GM21576 (cell line): ENCODE measurements around the gene DERL3.

Experiments
- ATAC-seq: cut with Tn5 transposase; IDR thresholded peaks from one replicate; pipeline ENCODE4 v1.9.1; 2021; ENCODE audit warnings: mild to moderate bottlenecking, moderate library complexity; ENCODE audit not compliant: unreplicated experiment

Gene DERL3

DNA sequence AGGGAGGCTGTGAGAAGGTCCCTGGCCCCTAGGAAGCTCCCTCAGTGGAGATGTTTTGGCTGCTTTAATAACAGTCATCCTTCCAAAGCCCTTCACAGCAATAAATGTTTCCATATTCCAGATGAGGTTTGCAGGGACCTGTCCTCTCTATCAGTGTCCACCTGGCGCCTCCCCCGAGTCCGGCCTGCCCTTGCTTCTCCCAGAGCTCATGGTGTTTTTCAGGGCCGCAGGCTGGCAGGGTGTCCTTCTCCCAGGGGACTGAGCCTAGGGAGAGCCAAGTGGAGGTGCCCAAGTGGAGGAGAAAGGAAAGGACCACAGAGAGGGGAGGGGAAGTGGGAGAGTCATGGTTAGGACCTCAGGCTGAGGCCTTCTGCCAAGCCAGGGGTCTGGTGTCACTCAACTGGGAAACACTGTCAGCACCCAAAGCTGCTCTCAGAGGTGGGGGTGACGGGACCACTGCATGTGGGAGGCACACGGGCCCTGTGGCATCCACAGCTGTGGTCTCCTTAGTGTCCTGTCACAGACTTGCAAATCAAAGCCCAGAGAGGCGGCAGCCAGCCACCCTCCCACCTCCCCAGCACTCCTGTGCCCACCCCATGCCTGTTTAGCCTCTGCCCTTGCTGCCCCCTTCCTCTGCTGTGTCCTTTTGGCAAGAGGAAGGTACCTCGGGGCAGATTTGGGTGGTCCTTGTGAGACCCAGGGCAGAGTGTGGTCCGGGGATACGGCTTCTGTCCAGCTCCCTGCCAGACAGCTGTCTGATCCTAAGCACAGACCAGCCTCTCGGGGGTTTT, 6.4 kb downstream of the DERL3 start:
- no peak for ATAC-seq

DNA sequence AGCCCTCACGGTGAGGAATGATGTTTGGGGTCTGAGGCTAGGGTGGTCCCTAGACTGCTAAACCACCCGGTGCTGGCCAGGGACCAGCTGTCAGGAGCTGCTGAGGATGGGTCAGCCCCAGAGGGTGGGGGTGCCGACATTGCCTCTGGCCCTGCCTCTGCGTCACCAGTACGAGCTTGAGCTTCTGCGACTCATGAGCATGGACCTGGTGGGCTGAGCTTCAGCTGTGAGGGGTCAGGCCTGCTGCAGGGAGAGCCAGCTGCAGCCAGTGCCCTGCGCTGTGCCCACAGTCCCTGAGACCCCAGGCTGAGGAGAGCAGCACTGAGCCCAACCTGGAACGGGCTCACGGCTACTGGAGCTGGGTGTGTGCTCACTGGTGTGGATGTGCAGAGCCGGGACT, 7.0 kb downstream of the DERL3 start:
- no peak for ATAC-seq

DNA sequence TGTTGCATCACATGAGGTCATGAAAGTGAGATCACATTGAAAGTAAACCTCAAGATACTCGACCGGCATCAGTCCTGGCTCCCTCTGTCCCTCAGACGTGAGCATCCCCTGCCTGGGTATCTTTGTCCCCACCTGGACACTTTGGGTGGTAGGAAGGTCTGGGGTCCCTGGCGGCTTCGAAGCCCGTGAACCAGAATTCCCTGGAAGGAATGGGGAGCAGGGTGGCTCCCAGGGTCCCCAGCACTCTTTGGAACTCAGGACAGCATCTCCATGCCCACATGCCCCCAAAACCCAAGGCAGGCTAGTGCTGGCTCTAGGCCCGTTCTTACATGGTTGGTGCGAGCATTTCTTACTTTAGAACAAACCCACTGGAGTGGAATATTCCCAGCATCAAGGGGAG, 7.5 kb downstream of the DERL3 start:
- ATAC-seq: no peak

DNA sequence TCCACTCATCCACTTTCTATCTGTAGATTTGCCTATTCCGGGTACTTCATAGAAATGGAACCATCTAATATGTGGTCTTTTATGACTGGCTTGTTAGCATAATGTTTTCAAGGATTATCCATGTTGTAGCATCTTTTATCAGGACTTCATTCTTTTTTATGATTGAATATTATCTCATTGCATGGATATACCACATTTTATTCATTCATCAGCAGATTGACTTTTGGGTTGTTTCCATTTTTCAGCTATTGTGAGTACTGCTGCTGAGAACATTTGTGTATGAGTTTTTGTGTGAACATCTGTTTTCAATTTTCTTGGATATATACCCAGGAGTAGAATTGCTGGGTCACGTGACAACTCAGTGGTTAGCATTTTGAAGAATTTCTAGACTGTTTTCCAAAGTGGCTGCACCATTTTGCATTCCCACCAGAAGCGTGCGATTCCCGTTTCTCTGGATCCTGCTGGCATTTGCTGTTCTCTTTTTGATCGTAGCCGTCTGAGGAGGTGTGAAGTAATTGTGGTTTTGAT, 8.9 kb downstream of the DERL3 start:
- no peak for ATAC-seq

DNA sequence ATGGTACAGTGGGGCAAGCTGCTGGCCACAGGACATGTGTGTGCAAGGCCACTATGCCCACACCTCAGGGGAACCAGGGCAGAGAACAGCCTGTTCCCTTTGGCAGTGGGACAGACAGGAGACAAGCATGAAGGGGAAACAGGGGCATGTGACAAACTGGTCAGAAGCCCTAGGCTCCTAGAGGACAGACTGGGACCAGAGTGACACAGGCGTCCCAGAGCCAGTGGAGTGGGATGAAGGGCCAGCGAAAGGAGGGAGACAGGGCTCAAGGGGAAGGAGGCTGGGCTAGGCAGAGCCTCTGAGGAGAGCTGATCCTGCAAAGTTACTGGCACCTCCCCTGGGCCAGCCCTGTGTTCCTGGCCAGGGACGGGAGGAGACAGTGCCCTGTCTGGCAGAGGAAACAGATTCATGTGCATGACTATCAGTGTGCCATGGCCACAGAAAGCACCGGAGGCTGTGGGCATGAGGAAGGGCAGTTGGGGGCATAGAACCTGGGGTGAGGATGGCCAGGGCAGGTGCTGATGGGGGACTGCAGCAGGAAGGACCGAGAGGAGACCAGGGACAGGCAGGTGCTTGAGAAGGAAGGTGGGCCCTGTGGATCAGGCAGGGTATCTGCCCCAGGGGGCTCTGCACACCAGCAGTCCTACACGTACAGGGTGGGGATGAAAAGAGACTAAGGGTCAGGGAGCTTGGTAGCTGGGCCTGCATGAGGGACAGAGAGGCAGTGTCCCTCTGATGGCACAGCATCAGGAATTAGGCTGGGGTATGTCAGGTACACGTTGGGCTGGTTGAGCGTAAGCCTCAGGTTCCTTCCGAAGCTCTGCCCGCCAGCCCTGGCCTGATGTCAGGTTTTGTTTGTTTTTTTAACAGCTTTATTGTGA, 9.8 kb downstream of the DERL3 start:
- ATAC-seq: no peak

DNA sequence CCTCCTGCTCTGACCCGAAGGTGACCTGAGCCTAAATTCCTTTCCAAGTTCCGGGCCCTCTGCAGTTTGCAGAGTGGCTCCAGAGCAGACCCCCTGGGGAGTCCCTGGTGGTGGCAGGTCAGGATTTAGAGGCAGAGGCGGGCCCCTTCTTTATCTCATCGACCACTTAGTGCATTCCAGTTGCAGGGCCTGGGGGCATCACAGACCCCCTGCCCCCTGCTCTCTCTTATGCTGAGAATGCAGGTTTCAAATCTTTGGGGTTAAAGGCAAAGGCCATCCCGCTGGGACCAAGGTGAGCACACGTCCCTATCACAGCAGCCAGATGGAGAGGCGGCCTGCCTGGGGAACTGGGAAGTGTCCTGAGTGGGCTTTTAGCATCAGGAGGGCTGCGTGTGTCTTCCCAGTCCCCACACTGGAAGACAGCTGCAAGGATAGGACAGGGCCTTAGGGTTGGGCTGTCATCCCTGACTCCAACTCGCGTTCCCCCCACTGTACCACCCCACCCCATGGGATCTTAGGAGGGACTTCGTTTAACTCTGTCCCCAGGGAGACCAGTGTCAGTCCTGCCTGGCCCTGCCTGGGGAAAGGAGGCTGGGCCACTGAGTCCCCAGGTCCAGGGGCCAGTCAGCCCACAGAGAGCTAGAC, 11.3 kb downstream of the DERL3 start:
- ATAC-seq: no peak

DNA sequence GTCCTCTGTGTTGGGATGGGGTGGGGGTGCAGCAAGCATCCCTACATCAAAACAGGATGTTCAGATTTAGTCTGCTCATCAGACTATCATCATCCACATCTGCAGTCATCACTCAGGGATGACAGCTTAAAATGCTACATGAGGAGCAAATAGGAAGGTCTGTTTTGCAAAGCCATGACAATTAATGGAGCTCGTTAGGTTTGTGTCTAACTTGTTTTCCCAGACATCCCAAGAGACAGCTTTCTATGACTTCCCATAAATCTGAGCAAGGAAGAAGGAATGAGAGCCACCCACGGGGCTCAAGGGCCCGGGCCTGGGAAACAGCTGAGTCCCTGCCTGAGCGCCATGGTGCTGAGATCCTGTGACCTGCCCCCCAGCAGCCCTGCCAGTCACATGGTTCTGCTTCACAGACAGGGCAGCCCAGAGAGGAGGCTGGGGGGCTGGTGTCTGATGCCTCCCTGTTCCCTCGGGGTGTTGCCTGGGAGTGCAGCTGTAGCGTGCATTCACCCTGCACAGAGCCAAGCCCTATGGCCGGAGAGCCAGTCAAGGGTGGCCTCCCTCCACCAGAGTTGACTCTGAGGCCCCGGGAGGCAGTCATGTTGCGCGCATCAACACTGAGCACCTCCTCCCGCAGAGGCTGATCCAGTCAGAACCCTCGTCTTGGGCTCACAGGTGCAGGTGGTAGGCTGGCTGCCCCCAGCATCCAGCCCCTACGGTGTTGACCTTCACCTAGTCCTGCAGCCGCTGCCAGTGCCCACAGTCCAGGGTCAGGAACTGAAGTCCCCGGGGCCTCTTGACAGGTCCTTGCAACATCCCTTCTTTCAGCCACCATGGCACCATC, 12.1 kb downstream of the DERL3 start:
- no peak for ATAC-seq

DNA sequence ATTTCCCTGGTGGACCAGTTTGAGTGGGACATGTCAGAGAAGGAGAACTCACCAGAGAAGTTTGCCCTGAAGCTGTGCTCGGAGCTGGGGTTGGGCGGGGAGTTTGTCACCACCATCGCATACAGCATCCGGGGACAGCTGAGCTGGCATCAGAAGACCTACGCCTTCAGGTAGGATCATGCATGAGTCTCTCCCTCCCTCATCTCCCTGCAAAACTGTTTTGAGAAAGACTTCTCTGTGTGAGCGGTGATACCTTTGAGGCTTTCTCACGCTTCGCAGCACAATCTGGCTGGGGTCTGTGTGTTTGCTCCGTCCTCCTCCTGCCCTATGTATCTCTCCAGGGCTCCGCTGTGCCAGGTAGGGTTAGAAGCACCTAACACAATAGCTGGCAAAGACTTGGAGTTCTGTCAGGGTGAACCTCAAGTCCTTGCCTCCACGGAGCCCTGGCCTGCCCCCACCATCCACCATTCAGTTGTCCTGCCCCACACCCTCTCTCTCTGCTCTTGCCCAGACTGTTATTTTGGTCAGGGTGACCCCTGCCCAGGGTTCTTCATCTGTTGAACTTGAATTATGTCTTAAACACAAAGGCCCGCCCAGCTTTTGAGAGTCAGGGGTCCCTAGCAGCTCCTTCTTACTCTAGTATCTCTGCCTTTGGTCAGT, 13.4 kb downstream of the DERL3 start:
- ATAC-seq: no peak

DNA sequence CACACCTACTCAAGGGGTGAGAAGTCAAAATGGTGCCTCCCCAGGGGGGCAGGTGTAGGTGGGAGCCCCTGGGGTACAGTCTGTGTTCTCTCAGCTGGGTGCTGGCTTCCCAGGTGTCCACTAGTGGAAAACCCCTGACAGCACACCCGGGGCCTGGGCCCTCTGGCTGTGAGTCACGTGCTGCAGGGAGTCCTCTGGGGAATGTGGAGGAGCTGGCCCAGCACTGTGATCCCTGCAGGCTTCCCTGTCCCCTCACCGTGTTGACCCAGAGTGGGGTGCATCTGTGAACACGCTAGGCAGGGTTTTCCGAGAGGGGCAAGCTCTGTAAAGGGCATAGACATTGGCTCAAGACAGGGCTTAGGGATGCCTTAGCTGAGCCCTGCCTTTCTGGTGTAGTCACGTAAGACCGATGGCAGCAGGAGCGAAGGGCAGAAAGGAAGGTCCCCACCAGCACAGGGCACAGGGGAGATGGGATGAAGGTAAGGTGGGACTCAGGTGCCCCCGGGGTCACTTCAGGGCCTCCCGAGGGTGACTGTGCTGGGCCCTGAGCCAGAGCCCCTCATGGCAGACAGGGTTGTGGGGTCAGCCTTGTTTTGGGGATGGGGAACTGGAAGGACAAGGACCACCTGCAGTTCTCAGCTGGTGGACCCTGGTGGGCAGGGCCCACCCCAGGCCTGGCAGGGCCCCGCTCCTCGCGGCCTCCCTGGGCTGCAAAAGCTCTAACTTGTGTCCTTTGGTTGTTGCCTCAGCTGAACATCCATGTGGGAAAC, 14.1 kb downstream of the DERL3 start:
- ATAC-seq: no peak

DNA sequence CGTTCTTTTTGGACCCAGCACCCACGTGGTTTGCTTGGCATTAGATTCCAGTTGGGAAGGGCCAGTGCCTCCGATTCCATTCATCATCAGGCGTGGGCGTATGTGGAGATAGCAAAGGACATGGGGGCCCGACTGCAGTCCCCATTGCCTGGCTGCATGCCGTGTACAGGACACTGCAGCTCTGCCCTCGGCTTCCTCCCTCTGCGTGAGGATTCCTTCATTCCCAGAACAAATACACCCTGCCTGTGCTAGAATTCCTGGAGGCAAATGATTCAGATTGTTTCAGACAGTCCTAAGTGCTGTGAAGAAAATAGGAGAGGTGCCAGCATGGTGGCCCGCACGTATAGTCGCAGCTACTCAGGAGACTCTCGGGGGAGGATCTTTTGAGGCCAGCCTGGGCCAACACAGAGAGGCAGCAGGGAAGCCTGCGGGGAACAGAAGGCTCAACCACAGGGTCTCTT, 15.4 kb downstream of the DERL3 start:
- no peak for ATAC-seq

DNA sequence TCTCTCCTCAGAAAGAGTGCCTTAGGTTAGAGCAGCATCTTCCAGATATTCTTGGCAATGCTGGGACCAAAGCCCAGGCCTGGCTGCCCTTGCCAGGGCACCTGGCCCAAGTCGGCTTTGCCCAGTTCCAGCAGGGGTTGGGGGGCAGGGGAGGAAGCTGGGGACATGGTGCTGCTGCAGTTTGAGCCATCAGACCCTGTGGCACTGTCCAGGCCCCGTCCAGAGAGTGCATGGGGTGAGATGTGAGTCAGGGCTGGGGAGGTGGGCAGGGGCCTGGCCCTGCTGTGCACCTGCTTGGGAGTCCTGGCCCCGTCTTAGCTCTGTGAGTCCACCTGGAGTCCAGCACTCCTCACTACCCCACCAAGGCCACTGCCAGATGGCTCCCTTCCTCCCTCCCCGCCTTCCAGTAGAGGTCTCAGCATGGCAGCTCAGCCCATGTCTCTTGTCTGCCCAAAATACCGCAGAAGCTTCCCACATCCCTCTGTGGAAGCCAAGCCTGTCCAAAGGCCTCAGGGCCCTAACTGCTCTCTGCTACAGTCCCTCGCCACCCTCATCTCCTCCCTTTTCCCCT, 16.6 kb downstream of the DERL3 start:
- no peak for ATAC-seq

DNA sequence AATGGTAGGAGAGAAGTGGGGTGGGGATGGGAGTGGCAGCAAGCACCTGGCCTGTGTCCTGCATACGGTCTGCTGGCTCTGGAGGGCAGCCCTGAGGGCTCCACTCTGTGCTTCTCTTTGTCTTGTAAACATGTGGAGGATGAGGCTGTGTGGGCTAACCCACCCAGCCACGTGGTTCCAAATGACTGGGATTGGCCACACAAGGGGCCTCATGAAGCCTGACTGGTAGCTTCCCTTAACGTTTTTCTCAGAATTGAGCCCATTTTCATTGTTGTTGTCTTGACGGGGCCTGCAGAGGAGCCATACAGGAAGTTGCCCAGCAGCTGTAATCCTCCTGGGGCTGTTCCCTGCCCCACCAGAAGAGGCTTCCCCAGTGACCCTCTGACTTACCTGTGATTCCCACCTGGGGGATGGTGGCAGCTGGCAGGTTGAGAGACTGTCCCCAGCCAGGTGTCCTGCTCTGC, 18.0 kb downstream of the DERL3 start:
- ATAC-seq: no peak

DNA sequence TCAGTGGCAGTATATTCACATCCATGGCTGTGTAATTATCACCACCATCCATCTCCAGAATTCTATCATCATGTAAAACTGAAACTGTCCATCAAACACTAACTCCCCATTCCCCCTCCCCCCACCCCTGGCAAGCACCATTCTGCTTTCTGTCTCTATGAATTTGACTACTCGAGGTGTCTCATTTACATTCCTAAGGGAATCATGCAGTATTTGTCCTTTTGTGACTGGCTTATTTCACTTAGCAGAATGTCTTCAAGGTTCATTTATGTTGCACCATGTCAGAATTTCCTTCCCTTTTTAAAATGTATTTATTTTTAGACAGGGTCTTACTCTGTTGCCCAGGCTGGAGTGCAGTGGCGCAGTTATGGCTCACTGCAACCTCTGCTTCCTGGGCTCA, 20.3 kb downstream of the DERL3 start:
- ATAC-seq: no peak

DNA sequence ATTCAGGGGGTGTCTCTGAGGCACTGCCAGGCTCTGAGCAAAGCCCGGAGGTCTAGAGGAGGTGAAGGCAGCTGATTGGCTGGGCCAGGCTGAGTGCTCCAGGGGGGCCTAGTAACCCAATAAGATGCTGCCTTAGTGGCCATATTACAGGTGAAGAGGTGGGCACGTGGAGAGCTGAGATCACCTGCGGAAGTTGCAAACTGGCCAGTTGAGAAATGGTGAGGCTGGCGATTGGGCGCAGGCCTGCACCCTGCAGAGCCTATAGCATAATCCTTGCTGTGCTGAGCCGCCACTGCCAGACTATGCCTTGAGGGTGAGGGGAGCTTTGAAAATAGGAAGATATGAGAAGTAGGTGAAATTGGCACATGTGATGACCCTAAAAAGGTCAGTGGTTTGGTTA, 21.7 kb downstream of the DERL3 start:
- no peak for ATAC-seq

DNA sequence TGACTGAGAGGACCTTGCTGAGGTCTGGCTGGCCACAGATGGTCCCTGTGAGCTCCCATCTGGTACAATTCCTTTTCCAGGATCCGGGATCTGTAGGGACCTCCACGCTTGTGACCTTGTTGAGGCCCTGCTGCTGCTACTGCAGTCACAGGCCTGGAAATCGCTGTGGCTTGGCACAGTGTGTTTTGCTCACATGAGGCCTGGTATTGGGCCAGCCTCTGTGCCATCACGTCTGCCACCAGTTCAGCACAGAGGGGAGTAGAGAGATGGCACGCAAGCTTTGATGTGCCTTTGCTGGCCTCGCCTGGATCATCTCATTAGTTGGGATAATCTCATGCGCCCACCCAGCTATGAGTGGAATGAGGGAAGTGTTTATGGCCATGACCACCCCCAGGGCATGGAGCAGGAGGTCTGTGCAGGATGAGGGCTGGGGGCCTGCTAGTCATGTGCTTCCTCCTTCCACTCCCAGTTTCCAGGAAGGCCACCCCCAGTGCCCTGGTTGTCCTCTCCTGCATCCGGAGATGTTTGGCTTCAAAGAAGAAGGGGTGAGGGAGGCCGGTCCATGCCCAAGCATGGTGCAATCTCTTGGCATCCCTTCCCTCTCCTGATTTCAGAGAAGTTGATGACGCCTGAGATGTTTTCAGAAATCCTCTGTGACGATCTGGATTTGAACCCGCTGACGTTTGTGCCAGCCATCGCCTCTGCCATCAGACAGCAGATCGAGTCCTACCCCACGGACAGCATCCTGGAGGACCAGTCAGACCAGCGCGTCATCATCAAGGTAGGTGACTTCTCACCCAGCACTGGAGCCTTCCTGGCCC, 22.4 kb downstream of the DERL3 start:
- no peak for ATAC-seq

DNA sequence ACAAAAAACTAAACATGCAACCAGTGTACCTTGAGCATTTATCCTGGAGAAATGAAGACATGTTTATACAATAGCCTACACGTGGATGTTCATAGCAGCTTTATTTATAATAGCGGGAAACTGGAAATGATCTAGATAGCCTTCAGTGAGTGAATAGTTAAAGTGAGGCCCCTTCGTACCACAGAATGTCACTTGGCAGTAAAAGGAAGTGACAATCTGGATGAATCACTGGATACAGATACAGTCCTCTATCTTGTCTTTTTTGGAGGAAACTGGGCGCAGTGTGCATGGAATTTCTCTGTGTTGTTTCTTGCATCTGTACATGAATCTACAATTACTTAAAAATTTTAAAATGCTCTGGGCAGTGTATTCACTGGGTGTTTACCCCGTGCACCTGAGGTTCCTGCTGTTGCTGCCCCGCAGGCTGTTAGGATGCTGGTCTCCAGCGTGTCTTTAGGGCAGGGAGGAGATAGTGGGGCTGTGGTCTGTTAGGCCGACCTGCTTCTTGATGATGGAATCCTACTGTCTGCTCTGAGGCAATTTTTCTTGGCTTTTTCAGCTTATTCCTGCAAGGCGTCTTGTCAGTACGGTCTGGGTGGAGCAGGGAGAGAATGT, 23.2 kb downstream of the DERL3 start:
- no peak for ATAC-seq

DNA sequence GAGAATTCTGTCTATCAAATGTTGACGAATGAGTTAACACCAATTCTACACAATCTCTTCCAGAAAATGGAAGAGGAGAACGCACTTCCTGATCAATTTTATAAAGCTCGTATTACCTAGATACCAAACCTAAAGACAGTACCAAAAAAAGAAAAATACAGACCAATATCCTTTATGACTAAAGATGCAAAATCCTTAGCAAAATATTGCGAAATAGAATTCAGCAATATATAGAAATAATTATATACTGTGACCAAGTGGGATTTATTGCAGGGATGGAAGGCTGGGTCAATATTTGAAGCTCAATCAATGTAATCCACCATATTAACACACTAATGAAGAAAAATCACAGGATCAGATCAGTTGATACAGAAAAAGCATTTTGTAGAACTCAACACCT, 26.4 kb downstream of the DERL3 start:
- no peak for ATAC-seq
